GM21360 (cell line): ENCODE results near the gene WDR64.

Experiments used
- ATAC-seq: cut with Tn5 transposase; IDR thresholded peaks from one replicate; pipeline ENCODE4 v1.9.1; 2021; ENCODE audit warnings: mild to moderate bottlenecking, moderate library complexity; ENCODE audit not compliant: unreplicated experiment

The WDR64 gene

DNA sequence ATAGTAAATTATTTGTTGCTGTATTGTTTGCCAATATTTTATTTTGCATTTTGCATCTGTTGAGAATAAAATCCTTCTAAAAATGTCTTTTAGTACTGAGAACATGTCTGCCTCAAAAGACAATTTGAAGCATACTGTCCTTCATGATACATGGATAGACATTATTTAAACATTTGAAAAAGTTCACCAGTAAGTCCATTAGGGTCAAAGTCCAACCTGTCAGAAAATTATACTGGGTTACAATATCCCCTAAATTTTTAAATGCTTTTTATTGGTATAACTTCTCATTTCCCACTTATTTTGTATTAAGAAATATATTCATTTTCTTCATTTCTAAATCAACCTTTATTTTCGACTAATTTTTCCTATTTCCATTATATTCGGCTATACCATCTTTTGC, 21.2 kb upstream of the WDR64 start:
- ATAC-seq, result no peak

DNA sequence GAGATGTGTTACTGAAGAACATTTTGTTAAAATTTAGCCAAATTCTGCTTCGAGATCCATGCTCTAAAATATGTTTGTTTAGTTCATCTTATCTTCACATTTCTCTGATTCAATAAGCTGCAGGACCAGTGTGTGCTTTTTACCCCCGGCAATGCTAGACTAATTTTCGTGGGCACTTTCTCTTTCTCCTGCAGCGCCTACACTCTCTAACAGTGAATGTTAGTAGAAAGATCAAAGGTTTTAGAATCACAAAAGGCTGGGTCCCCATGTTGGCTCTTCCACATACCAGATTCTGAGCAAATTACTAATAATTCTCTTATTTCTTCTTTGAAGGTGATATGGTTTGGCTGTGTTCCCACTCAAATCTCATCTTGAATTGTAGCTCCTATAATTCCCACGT, 20.4 kb upstream of the WDR64 start:
- no peak for ATAC-seq

DNA sequence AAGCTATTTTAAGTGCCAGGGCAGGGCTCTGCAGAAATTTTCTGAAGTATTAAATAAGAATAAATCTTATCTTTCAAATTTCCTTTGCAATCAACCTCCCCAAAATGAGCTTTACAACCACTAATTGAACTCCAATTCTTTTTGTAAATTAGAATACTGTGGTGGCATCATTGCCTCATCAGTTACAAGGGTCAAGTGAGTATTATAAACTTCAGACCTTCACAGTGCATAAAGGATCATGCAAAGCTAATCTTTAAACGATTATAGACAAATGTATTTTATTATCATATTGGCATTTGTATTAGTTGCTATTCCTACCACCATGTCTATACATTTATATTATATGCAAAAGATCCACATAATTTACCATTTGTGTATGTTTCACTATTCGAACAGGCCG, 19.1 kb upstream of the WDR64 start:
- no peak for ATAC-seq

DNA sequence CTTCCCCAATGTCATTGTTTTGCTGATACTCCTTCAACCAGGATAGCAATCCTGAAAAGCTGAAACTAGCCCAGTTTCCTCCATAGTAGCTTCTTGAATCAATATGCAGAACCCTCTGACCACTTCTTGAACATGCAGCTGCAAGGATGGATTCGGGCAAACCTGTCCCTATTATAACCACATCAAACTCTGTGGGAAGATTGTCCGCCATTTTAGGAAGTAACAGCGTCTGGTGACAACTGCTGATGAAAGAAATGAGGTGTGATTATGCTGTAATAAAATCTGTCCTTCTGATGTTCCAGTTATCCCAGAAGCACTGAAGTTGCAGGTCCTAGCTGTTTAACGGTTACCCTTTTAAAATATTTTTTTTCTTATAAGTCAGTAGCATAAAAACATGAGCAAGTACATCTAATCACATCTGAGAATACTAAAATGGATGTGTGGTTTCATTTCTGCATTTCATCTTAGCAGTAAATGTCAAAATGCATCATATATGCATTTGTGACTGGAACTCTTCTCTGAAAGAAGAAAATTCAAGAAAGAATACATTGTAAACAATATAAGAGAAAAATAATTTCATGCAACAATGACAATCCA, 16.4 kb upstream of the WDR64 start:
- ATAC-seq, result no peak

DNA sequence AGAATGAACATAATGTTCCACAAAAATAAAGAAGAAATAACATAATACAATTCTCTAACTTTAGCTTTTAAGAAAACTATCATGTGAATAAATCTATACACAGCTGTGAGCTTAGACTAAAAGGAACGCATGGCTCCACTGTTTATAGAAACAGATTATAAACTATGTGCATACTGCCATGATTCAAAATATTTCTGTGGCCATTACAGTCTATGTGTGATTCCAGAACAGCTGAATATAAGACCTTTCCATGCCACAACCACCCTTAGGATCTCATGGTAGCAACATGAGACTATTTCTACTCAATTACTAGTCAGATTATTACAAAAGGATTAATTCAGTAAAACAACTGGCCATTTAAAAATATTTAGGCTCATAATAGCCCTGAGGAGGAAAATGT, 15.8 kb upstream of the WDR64 start:
- no peak for ATAC-seq

DNA sequence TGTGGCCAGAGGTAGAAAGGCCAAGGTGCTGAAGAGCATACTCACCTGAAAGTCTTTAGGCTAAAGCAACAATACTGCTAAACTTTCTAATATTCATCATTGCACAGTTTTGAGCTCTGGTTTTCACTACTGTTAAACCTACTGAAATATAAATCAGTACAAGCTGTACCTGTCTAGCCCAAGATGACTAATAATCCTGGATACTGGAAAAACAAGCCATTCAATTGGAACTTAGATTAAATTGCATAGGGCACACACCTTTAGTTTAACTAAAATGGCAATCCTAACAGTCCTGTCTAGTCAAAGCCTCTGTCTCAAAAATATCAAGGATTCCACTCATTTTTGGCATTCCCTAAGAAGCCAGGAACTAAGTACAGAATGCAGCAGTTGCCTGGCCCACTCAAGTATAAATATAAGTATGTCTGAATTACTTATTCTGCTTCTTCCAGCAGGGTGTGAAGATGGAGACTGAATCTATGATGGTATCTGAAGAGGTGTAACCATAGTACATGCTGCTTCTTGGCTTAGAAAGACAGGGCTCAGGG, 15.0 kb upstream of the WDR64 start:
- no peak for ATAC-seq

DNA sequence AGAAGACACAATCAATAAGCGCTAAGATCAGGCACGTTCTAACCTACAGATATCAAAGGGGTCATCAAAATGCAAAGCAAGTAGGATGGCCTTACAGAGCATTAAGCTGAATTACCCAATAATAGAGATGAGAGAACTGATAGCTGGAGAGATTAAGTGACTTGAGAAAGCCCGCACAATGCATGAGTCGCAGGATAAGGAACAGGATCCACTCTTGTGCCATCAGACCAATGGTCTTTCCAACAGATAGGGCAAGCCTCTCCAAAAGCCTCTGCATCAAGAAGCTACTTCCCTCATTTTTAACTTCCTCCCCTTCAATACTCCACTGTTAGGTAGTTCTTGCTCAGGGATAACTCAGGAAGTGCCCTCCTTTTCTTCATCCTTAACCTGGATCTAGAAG, 14.5 kb upstream of the WDR64 start:
- no peak for ATAC-seq

DNA sequence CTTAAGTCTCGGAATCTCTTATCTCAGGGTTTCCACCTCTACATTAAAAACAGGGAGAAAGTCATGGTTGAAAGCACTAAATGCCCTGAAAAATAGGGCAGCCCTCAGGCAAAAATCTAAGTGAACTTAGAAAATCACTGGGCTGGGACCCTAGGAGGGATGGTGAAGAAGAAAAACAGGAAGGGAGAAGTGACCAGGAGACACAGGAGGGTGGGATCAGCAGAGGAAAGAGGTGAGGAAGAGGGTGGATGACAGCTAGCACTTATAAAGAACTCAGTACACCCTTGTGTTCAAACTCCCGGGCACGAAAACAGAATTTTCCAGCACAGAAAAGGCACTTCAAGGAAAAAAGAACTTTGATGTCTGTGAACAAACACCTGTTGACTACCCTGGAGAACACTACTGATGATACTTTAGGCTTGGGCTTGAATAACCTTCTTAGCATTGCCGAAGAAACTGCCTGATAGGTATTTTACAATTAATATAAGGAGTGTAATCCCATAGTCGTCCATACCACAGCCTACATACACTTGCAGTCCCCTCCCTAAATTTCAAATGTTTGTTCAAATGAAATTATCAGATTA, 13.9 kb upstream of the WDR64 start:
- no peak for ATAC-seq

DNA sequence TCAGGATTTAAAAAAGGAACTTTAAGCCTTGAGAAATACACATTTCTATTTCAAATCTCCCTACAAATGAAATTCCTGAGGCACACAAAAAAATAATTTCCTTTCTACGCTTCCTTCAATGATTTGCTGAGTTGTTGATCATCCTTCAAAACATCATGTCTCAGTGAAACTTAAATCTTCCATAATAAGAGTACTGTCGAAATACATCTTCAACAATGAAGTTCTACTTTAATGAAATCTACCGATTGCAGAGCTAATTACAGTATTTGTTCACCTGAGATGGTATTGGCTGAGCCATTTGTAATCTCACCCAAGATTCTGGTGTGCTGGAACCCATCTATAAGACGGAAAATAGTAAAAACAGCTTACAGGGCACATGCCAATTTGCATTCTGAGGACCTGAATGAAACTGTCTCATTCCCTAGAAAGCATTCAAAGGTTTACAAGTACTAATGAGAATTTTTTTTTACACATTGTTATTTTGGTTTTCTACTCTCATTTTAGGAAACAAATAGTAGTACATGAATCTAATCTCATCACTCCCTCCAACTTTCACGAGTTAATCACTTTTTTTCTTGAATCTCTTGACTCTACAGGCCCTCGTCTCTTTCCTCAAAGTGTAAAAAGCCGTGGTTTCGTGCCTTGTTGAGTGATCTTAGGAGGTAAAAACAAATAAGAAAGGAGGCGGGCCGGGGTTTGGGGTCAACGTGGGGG, 13.0 kb upstream of the WDR64 start:
- no peak for ATAC-seq

DNA sequence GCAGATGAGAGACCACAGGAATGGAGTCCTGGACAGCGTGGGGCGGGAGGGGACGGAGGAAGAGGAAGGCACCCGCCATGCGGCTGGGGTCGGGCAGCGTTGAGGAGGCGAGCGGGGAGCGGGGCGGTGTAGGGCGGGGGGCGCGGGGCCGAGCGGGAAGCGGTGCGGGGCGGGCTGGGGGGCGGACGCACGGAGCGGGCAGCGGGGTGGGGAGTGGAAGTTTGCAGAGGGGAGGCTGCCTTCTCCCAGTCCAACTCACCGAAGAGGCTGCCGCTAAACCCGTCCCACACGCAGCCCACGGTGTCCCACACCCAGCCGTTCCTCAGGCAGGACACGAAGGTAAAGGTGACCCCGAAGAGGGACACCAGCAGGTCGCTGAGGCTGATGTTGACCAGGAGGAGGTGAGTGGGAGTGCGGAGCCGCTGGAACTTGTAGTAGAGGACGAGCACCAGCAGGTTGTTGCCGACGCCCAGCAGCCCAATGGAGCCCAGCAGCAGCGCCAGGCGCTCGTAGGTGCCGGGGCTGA, 12.4 kb upstream of the WDR64 start:
- peak; percentile 44 for ATAC-seq

DNA sequence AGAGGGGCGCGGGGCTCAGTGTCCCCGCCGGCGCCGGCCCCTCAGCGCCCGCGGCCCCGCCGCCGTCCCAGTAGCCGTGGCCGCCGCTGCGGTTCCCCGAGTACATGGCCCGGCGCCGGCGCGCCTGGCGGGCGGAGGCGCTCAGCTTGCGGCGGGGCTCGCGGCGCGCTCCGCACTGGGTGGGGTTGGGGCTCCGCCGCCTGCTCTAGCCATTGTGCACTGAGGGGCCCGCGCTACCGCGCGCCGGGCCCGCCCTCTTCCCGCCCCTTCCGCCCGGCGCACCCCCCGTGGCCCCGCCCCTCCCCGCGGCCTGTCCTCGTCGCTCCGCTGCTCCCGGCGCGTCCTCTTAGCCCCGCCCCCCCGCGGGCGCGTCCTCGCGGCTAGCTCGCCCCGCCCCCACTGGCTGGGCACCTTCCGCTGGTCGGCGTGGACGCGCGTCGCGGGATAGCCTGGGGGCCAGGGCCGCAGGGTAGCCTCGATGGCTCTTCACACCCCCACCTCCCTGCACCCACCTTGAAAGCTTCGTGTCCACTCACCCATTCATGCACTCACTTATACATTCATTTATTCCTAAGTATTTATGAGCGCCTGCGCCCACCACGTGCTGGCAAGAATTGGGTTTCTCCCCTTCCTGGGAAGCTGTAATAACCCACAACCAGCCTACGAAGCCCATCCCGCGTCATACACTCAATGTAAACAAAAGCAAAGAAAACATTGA, 11.8 kb upstream of the WDR64 start, which contains the start of the genes CHML and OPN3:
Gene CHML (minus strand): TSS at position 221 of the 718 bp plus-strand sequence. CDS start 4,603 bp downstream, outside the sequence.
Gene OPN3 (minus strand): TSS at position 221 of the 718 bp plus-strand sequence. CDS start 115 bp downstream, at position 106.
- peak; percentile 93 for ATAC-seq

DNA sequence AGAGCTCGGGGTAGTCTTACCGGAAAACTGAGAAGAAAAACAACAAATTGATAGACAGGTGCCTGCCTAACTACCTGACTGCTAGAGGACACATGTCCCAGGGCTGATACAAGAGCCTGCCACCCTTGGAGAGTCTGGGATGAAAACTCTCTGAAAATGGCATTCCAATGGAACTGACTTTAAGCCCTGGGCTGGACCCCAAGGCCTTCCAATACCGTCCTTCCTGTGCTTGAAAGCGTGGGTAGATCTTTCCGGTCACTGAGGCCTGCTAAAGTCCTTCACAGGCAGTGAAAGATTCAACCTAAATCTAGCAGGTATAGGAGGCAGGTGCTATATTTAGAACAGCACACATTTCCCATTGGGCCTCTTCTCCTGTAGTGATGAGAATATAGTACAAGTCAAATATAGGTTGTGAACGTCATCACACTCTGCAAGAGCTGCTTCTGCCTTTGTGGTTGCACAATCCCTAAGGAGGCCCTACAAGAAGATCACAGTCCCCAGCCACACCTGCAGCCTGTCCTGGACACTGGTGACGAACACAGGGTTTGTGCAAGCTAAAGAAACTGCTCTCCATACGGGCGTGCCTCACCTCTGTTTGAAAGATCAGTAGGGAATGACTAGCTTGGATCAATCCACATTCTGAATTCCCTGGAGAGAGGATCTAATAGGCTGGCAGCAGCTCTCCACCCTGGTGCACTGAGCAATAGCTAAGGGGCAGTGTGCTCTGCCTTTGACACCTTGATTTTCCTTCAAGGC, 11.0 kb upstream of the WDR64 start:
- no peak for ATAC-seq

DNA sequence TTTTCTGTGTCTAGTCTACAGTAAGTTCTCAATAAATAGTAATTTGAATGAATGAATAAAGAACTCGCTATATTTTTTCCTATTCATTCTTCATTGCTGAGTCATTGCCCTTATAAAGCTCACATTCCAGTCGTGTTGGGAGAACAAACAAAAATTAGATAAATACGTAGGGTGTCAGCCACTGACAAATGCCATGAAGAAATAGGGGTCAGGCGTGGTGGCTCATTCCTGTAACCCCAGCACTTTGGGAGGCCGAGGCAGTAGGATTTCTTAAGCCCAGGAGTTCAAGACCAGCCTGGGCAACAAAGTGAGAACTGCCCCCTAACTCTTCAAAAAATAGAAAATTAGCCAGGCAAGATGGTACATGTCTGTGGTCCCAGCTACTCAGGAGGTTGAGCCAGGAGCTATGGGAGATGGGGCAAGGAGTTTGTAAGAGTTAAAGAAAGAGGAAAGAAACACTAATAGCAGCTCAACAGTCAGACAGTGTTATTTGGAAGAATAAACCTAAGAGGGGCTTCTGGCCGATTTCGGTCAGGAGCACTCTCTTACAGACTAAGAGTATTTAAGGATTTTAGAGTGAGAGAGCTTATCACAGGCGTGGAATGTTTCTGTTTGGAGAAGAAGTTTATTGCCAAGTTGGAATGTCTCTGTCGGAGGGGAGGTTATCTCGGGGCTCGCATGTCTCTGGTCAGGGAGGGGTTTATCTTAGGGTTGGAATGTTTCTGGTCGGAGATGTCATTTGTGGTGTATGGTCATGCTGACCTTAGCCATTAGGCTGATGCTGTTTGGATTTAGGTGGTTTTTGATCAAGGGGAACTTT, 10.1 kb upstream of the WDR64 start:
- ATAC-seq, result no peak

DNA sequence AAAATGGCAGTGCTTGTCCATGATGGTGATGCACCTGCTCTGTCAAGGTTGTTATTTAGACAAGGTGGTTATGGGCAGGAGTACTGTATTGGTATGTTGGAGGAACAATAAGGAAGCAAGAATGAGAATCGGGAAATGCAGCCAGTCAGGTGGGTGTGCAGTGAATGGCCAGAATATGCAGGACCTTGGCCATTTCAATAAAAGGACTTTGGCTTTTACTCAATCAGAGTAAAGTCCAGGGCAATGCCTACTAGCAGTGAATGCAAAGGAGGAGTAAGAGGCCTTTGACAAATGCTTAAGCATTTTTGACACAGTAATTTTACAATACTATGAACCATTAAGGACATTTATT, 9.5 kb upstream of the WDR64 start:
- ATAC-seq, result no peak

DNA sequence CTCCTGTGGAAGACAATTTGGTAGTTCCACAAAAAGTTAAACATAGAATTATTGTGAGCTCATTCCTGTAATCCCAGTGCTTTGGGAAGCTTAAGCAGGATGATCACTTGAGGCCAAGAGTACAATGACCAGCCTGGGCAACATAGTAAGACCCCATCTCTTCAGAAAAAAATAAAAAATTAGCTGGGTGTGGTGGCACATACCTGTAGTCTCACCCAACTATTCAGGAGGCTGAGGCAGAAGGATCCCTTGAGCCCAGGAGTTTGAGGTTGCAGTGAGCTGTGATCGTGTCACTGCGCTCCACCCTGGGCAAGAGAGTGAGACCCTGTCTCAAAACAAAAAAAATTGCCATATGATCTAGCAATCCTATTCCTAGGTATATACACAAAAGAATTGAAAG, 7.8 kb upstream of the WDR64 start:
- ATAC-seq, result no peak

DNA sequence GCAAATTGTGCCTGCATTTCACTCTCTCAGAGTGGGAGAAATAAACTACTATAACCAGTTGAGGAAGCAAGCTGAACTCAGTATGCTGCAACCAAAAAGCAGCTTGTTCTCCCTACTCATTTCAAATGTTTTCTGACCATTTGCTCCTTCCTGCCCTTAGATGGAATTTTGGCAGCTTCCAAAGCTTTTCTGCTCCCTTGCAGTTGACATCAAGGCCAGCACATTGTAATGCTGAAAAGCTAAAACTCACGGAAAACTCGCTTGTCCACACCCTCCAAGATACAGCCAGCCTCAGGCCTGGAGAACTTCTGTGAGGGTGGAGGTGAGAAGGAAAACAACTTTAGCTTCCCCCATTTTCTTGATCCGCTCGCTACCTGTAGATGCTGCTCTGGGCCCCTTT, 6.9 kb upstream of the WDR64 start:
- ATAC-seq, result no peak

DNA sequence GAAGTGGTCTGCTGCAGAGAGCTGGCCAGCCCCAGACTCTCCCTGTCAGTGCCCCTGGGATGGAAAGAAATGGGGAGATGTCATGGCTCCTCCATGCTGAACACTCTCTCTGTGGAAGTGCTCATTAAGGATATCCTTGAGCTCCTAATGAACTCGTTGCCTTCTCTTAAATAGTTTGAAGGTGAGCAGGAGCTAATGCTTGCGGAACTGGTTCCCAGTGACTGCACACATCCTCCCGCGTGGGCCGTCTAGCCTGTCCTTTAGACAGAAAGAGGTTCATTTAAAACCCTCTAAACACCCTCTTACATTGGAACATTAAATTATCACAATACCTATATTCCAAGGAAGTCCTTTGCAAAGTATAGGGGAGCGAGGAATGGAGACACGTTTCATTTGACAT, 5.9 kb upstream of the WDR64 start:
- no peak for ATAC-seq

DNA sequence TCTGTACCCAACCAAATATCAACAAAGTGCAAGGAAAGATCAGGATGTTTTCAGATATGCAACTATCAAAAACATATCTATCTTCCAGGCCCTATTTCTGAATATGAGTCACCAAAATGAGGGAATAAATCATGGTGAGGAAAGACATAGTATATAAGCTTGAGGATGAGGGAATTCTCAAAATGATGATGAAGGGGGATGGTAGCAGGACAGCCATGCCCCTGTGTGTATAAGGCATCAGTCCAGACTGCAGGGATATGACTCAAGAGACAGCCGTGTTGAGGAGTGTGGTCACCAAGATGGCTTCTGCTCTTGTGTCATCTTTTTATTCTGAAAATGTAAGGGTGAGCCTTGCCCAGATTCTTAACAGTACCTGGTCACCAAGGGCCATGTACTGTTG, 4.4 kb upstream of the WDR64 start:
- ATAC-seq, result no peak

DNA sequence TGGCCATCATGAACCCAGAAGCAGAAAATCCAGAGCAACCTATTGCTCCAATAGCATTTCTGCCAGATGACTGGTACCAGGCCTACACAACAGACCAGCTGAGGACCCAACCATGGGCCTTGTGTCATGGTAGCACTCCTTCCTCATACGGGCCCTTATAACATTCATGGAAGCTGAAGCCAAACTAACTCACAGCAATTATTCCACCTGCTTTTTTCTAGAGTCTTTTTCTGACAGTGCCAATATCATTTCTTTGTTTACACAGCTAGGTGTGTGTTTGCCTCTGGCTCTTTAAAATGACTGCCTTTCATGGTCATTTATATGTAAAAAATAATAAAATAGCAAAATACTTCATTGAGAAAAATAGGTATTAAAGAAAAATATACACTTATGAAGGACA, 3.9 kb upstream of the WDR64 start:
- no peak for ATAC-seq

DNA sequence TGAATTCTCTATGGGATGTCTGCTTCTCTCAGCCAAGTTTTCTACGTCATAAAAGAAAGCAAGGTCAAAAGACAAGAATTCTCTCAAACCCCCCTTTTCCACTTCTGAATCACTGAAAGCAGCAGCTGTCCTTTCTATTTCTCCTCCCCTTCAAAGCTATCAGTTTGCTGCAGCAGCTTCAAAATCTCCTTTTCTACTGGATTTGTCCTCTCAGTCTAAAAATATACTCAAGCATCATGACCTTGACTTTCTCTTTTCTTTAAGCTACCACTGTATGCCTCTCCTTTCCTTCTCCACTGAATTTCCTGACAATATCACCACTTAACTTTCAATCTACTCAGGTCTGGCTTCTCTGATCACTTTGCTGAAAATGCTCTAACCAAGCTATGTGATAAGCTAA, 1.9 kb downstream of the WDR64 start:
- no peak for ATAC-seq
